Neuronal stem cell (in vitro differentiated cells): Measurements from ENCODE around the gene ODF2L.

Experiments
- DNase-seq: peaks from one replicate; pipeline ENCODE4 v3.0.0-alpha.2; 2013; ENCODE audit warnings: low spot score
- H2AFZ ChIP-seq: one replicate; pipeline ENCODE4 v1.6.1; 2013; ENCODE audit warnings: mild to moderate bottlenecking, low read length, inconsistent platforms
- H2AK5ac ChIP-seq: 2 replicates; pipeline ENCODE4 v1.6.1; 2013; ENCODE audit warnings: low read depth, mild to moderate bottlenecking, inconsistent platforms, low read length, moderate library complexity, mixed read lengths
- H2BK120ac ChIP-seq: 2 replicates; pipeline ENCODE4 v1.6.1; 2013; ENCODE audit warnings: low read depth, mild to moderate bottlenecking, inconsistent platforms, low read length, moderate library complexity, mixed read lengths
- H2BK12ac ChIP-seq: one replicate; pipeline ENCODE4 v1.6.1; 2013; ENCODE audit warnings: low read length, inconsistent platforms
- H2BK15ac ChIP-seq: 2 replicates; pipeline ENCODE4 v1.6.1; 2013; ENCODE audit warnings: mild to moderate bottlenecking, low read length, inconsistent platforms, mixed read lengths
- H2BK5ac ChIP-seq: one replicate; pipeline ENCODE4 v1.6.1; 2013; ENCODE audit warnings: inconsistent platforms, mild to moderate bottlenecking, low read length, moderate library complexity
- H3K14ac ChIP-seq: one replicate; pipeline ENCODE4 v1.6.1; 2013; ENCODE audit warnings: low read length, inconsistent platforms
- H3K18ac ChIP-seq: 2 replicates; pipeline ENCODE4 v1.6.1; 2013; ENCODE audit warnings: low read length, inconsistent platforms
- H3K23ac ChIP-seq: 2 replicates; pipeline ENCODE4 v1.6.1; 2013; ENCODE audit warnings: low read depth, mild to moderate bottlenecking, mixed read lengths, low read length, inconsistent platforms; ENCODE audit not compliant: poor library complexity
- H3K27ac ChIP-seq: replicated peaks from 3 replicates; pipeline ENCODE4 v1.5.1; 2013; ENCODE audit warnings: low read length, inconsistent platforms
- H3K27me3 ChIP-seq, 3 experiments: 2 replicates each; pipeline ENCODE4 v1.6.1; 2013; ENCODE audit warnings: low read length in 3 of 3, mild to moderate bottlenecking in 2 of 3, inconsistent platforms in 1 of 3, low read depth in 1 of 3, mixed read lengths in 1 of 3, moderate library complexity in 1 of 3; ENCODE audit not compliant: control insufficient read depth in 3 of 3, insufficient read depth in 3 of 3
- H3K36me3 ChIP-seq, 2 donors: replicated peaks in 1 of 2; 2 replicates each; pipeline ENCODE4 v1.6.1; 2013; ENCODE audit warnings: low read length in 2 of 2; ENCODE audit not compliant: control insufficient read depth in 2 of 2, insufficient read depth in 2 of 2
- H3K4ac ChIP-seq: 2 replicates; pipeline ENCODE4 v1.6.1; 2013; ENCODE audit warnings: inconsistent platforms, mild to moderate bottlenecking, low read length, moderate library complexity
- H3K4me1 ChIP-seq, 2 donors: 1 replicate in 1 of 2; 2 replicates in 1 of 2; pipeline ENCODE4 v1.6.1; 2013; ENCODE audit warnings: low read length in 2 of 2, low read depth in 1 of 2; ENCODE audit not compliant: control insufficient read depth in 2 of 2, insufficient read depth in 1 of 2
- H3K4me2 ChIP-seq: one replicate; pipeline ENCODE4 v1.6.1; 2013; ENCODE audit warnings: mild to moderate bottlenecking, low read length, inconsistent platforms; ENCODE audit not compliant: insufficient read depth, poor library complexity, severe bottlenecking
- H3K4me3 ChIP-seq, 2 donors: 2 replicates each; pipeline ENCODE4 v1.5.1; 2013; ENCODE audit warnings: low read length in 2 of 2, mild to moderate bottlenecking in 2 of 2, inconsistent platforms in 1 of 2, moderate library complexity in 1 of 2
- H3K79me1 ChIP-seq: one replicate; pipeline ENCODE4 v1.6.1; 2013; ENCODE audit warnings: low read depth, mild to moderate bottlenecking, inconsistent platforms, low read length, moderate library complexity
- H3K9ac ChIP-seq: one replicate; pipeline ENCODE4 v1.6.1; 2013; ENCODE audit warnings: mild to moderate bottlenecking, low read depth, low read length, inconsistent platforms; ENCODE audit not compliant: poor library complexity
- H3K9me3 ChIP-seq, 2 donors: replicated peaks in 1 of 2; 2 replicates each; pipeline versions ENCODE3 to v1.6.1; 2013; ENCODE audit warnings: low read length in 2 of 2, mild to moderate bottlenecking in 2 of 2, inconsistent platforms in 1 of 2, low read depth in 1 of 2, mixed read lengths in 1 of 2, moderate library complexity in 1 of 2; ENCODE audit not compliant: control insufficient read depth in 2 of 2, insufficient read depth in 1 of 2
- H4K8ac ChIP-seq: one replicate; pipeline ENCODE4 v1.6.1; 2013; ENCODE audit warnings: low read depth, mild to moderate bottlenecking, inconsistent platforms, low read length, moderate library complexity
- H4K91ac ChIP-seq: one replicate; pipeline ENCODE4 v1.6.1; 2013; ENCODE audit warnings: low read length, low read depth, mild to moderate bottlenecking, inconsistent platforms; ENCODE audit not compliant: poor library complexity
- WGBS, 2 donors: extraction: QIAGEN DNeasy Blood & Tissue Kit; methylation state at CpG; one replicate each; pipeline ENCODE4 v1.1.7; 2013; ENCODE audit warnings: missing lambda C conversion rate in 2 of 2, mixed read lengths in 1 of 2; ENCODE audit not compliant: insufficient read length in 2 of 2, insufficient replicate concordance in 1 of 2; ENCODE audit errors: extremely low coverage in 2 of 2; 5-methylcytosine and 5-hydroxymethylcytosine counted together

ODF2L gene

DNA sequence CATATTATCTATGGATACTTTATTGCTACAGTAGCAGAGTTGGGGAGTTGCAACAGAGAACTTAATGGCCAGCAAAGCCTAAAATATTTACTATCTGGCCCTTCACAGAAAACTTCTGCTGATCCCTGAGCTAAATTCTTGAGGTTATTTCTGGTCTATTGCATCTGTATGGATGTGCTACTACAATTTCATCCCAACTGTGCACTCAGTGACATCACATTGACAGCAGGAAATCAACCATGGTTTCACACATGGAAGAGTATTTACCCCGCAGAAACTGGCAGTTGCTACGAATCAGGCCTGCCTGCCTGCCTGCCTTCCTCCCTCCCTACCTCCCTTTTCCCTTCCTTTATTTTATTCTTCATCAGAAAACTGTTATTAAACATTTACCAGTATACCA, 39.9 kb upstream of the ODF2L start:
- no CpG with 5 or more reads among the region's 2 CpGs for WGBS, 2 donors
- no peaks in the 10 kb centered on the region for H3K9me3 ChIP-seq
- no peak overlapping the region for H3K27ac ChIP-seq

DNA sequence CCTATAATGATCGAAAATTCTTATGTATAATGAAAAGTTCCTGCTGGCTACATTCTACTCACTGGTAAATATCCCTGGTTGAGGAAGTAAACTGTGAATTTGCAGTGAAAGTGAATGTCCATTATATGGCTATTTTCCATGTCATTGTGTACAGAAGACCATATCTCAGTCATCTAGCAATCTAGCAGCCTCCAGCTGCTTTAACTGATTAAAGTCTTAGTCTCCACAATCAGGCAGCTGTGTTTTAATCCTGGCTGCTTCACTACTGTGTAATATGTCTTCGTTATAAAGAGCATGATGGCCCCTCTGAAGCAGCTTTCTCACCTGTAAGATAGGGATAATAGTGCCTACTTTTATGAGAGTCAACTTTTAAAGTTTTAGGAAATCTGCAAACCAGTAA, 39.2 kb upstream of the ODF2L start:
- H2AK5ac ChIP-seq = no peak overlapping the region
- no peak overlapping the region for H3K4me2 ChIP-seq
- H4K8ac ChIP-seq = no peak overlapping the region
- no peak overlapping the region for H3K18ac ChIP-seq
- no peak overlapping the region for H2BK15ac ChIP-seq
- H2BK5ac ChIP-seq = no peak overlapping the region
- H4K91ac ChIP-seq = no peak overlapping the region
- no peak overlapping the region for H2BK120ac ChIP-seq
- no peak overlapping the region for H3K4ac ChIP-seq
- no peaks in the 10 kb centered on the region for H3K36me3 ChIP-seq
- no peaks in the 10 kb centered on the region for H3K9me3 ChIP-seq
- no peak overlapping the region for H3K9ac ChIP-seq
- no peak overlapping the region for H3K4me3 ChIP-seq
- H2BK12ac ChIP-seq = no peak overlapping the region
- no peak overlapping the region for H3K23ac ChIP-seq
- no peaks in the 10 kb centered on the region for H3K27me3 ChIP-seq
- no peak overlapping the region for H3K27ac ChIP-seq
- no peak for DNase-seq
- no peak overlapping the region for H3K14ac ChIP-seq
- no peaks in the 10 kb centered on the region for H3K79me1 ChIP-seq
- WGBS, 2 donors = no CpG with 5 or more reads among the region's 2 CpGs
- H2AFZ ChIP-seq = no peak overlapping the region
- no peaks in the 10 kb centered on the region for H3K4me1 ChIP-seq

More for the DNA sequence above, 39.9 kb upstream of the ODF2L start:
- no peaks in the 10 kb centered on the region for H3K4me1 ChIP-seq
- no peak overlapping the region for H3K9ac ChIP-seq
- H4K91ac ChIP-seq = no peak overlapping the region
- no peak overlapping the region for H2BK12ac ChIP-seq
- H3K4ac ChIP-seq = no peak overlapping the region
- H3K27me3 ChIP-seq = no peaks in the 10 kb centered on the region
- H4K8ac ChIP-seq = no peak overlapping the region
- no peak overlapping the region for H3K4me2 ChIP-seq
- DNase-seq = no peak
- no peak overlapping the region for H3K4me3 ChIP-seq
- no peak overlapping the region for H2AK5ac ChIP-seq
- no peak overlapping the region for H2BK15ac ChIP-seq
- no peak overlapping the region for H3K14ac ChIP-seq
- H2AFZ ChIP-seq = no peak overlapping the region
- no peak overlapping the region for H3K18ac ChIP-seq
- H3K23ac ChIP-seq = no peak overlapping the region
- H2BK120ac ChIP-seq = no peak overlapping the region
- H2BK5ac ChIP-seq = no peak overlapping the region
- H3K79me1 ChIP-seq = no peaks in the 10 kb centered on the region
- H3K36me3 ChIP-seq = no peaks in the 10 kb centered on the region

DNA sequence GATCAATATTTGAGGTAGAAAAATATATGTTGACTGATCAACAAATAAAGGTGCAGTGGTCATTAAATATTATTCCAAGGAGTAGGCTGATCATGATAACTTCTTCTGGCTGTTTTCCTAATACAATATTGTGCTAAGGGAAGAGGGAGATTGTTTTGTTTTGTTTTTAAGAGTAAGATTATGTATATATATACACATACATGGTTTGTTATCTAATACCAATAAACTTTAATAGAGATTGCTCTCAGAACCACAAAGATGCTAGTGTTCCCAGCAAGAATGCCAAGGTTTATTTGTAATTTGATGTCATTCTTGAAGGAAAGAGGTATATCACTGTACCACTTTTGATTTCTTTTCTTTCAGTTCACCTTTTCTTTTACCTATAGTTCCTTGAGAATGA, 37.9 kb upstream of the ODF2L start:
- H2AK5ac ChIP-seq = no peak overlapping the region
- H2BK12ac ChIP-seq = no peak overlapping the region
- no peak overlapping the region for H3K4me2 ChIP-seq
- H3K27ac ChIP-seq = no peak overlapping the region
- no peak overlapping the region for H3K18ac ChIP-seq
- H3K36me3 ChIP-seq = no peaks in the 10 kb centered on the region
- no peak for DNase-seq
- no peak overlapping the region for H2AFZ ChIP-seq
- H2BK120ac ChIP-seq = no peak overlapping the region
- H3K23ac ChIP-seq = no peak overlapping the region
- no peaks in the 10 kb centered on the region for H3K79me1 ChIP-seq
- no peak overlapping the region for H4K91ac ChIP-seq
- H3K14ac ChIP-seq = no peak overlapping the region
- no peak overlapping the region for H4K8ac ChIP-seq
- no peak overlapping the region for H3K9ac ChIP-seq
- no peaks in the 10 kb centered on the region for H3K4me1 ChIP-seq
- no peak overlapping the region for H3K4me3 ChIP-seq
- H2BK5ac ChIP-seq = no peak overlapping the region
- no peaks in the 10 kb centered on the region for H3K9me3 ChIP-seq
- H3K27me3 ChIP-seq = no peaks in the 10 kb centered on the region
- no peak overlapping the region for H2BK15ac ChIP-seq
- no peak overlapping the region for H3K4ac ChIP-seq

DNA sequence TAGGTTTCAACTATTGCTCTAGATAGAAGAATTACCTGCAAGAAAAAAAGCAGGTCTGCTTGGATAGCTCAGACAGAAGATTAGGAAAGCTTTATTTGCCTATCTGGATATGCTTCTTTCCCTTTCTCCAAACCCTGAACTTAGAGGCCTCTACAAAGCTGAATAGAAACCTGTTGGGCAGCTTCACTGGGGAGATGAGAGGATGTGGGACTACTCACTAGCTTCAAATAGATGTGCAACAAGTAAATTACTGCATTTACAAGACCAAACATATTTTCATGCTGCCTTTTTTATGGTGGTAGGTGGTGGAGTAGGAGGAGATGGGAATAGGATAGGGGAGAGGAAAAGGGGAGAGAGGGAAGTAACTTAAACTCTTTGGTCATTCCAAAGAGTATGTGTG, 34.3 kb upstream of the ODF2L start:
- H3K9ac ChIP-seq = no peak overlapping the region
- H3K27me3 ChIP-seq = no peaks in the 10 kb centered on the region
- no peak overlapping the region for H2AFZ ChIP-seq
- H2BK120ac ChIP-seq = no peak overlapping the region
- H3K36me3 ChIP-seq = no peaks in the 10 kb centered on the region
- no peak overlapping the region for H2BK12ac ChIP-seq
- no peak overlapping the region for H3K27ac ChIP-seq
- no peak overlapping the region for H3K4me2 ChIP-seq
- no peaks in the 10 kb centered on the region for H3K9me3 ChIP-seq
- no peak overlapping the region for H3K14ac ChIP-seq
- no peak overlapping the region for H2BK5ac ChIP-seq
- H3K4ac ChIP-seq = no peak overlapping the region
- H3K18ac ChIP-seq = no peak overlapping the region
- no peaks in the 10 kb centered on the region for H3K79me1 ChIP-seq
- no peak overlapping the region for H2BK15ac ChIP-seq
- H3K4me3 ChIP-seq = no peak overlapping the region
- H3K4me1 ChIP-seq = no peaks in the 10 kb centered on the region
- no peak for DNase-seq
- no peak overlapping the region for H4K8ac ChIP-seq
- H2AK5ac ChIP-seq = no peak overlapping the region
- H3K23ac ChIP-seq = no peak overlapping the region
- no peak overlapping the region for H4K91ac ChIP-seq
